ENCODE data around the gene AP2B1. TPM values are rescaled to one million over a fixed set of nuclear protein-coding genes. Genes with fewer than 3 reads are reported as not detected.

Gene AP2B1
- polyA plus RNA-seq, 1 donor (not counting 4 experiments of a cell fraction or from before 2014, with no cell fraction given): 189 TPM

DNA sequence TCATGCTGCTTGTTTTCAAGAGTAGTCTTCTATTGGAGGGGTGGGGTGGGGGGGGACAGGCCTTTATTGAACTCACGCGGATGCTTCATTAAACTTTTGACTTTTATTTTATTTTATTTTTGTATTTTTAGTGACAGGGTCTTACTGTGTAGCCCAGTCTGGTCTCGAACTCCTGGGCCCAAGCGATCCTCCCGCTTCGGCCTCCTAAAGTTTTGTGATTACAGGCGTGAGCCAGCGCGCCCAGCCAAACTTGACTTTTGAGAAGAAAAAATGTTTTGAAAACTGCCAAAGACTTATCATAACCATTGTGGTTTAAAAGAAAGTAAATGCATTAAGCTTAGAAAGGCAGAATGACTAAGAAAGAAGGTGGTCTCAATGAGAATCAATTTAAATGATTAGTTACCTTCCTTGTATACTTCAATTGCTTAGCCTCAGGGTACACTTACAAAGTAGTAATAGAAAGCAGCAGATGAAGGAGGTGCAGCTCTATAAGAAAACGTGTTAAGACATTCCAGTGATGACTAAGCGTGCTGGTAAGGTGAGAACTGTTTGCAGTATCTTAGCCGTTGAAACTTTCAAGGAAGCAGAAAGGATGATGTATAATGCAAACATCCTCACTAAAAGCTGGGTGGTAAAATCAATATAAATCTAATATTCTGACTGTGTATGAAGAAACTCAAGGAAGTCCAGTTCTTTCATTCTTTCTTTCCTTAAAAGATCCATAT is 1.2 kb downstream of the AP2B1 start:
- Histone ChIP-seq H3K27ac (ENCODE audit: control insufficient read depth, insufficient read depth, low read length) (peak overlapping the region; percentile 98), H3K4me1 (ENCODE audit: control insufficient read depth, extremely low read depth, insufficient read depth, low read length) (peaks cover 15% of the 10 kb centered on the region), H3K9ac (ENCODE audit: control insufficient read depth, extremely low read depth, insufficient read depth, low read length) (peak overlapping the region; percentile 99), H3K27me3 (ENCODE audit: control insufficient read depth, extremely low read depth, insufficient read depth, low read length) (no peaks in the 10 kb centered on the region), H4K20me1 (ENCODE audit: control insufficient read depth, extremely low read depth, insufficient read depth, low read length) (peaks cover 7% of the 10 kb centered on the region), H3K9me3 (ENCODE audit: control insufficient read depth, low read depth, low read length) (no peaks in the 10 kb centered on the region), H3K9me1 (ENCODE audit: control insufficient read depth, extremely low read depth, insufficient read depth, low read length) (no peaks in the 10 kb centered on the region), H3K36me3 (ENCODE audit: control insufficient read depth in 2 of 2, extremely low read depth in 1 of 2, insufficient read depth in 2 of 2, low read length in 2 of 2) (no peaks in the 10 kb centered on the region), H3K4me3 (ENCODE audit: control insufficient read depth in 2 of 3, extremely low read depth in 1 of 3, insufficient read depth in 2 of 3, low read depth in 1 of 3, low read length in 3 of 3) (peak overlapping the region; percentile 75 to 96 (median 85)), H3K79me2 (ENCODE audit: control insufficient read depth, insufficient read depth, low read length) (peaks cover 52% of the 10 kb centered on the region), H3K4me2 (ENCODE audit: control insufficient read depth, extremely low read depth, insufficient read depth, low read depth, low read length) (peak overlapping the region; percentile 65), H2AFZ (ENCODE audit: control insufficient read depth, low read length) (no peak overlapping the region)
- dilution Hi-C loops (cut with MboI; ENCODE audit: extremely low pct_ligation_motif_present, low sequenced_read_pairs): no loop called here
- FAIRE-seq: peak; percentile 81
- DNase-seq (ENCODE audit: low read depth, low spot score): peak; percentile 77
- TF ChIP-seq, protein P1, sequence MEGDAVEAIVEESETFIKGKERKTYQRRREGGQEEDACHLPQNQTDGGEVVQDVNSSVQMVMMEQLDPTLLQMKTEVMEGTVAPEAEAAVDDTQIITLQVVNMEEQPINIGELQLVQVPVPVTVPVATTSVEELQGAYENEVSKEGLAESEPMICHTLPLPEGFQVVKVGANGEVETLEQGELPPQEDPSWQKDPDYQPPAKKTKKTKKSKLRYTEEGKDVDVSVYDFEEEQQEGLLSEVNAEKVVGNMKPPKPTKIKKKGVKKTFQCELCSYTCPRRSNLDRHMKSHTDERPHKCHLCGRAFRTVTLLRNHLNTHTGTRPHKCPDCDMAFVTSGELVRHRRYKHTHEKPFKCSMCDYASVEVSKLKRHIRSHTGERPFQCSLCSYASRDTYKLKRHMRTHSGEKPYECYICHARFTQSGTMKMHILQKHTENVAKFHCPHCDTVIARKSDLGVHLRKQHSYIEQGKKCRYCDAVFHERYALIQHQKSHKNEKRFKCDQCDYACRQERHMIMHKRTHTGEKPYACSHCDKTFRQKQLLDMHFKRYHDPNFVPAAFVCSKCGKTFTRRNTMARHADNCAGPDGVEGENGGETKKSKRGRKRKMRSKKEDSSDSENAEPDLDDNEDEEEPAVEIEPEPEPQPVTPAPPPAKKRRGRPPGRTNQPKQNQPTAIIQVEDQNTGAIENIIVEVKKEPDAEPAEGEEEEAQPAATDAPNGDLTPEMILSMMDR (optimal IDR thresholded peaks at IDR 0.05 in 1 of 3, IDR thresholded peaks at IDR 0.05 in 1 of 3, conservative IDR thresholded peaks at IDR 0.05 in 1 of 3; ENCODE audit: extremely low read depth in 1 of 3, insufficient read depth in 2 of 3, low read length in 3 of 3): no peak
- TF ChIP-seq EZH2 (IDR thresholded peaks at IDR 0.05; ENCODE audit: low read length): no peak

DNA sequence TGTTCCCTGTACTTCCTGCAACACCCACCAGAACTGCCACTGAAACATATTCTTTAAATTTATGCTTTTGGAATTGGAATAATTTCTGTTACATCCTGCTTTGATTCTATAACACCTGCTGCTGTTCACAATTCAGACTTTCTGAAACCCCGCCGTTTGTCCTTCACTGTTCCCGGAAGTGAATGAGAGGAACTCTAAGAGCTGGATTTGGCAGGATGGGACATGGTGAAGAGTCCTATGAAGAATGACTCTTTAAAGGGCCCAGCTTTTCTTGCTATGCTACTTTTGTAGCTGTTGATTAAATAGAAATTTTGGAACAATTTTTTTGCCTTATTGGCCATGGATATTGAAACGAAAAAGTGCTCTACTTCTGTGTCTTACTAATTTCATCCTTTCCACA is 8.9 kb downstream of the AP2B1 start:
- Histone ChIP-seq H3K4me2 (ENCODE audit: control insufficient read depth, extremely low read depth, insufficient read depth, low read depth, low read length) (no peak overlapping the region), H3K27me3 (ENCODE audit: control insufficient read depth, extremely low read depth, insufficient read depth, low read length) (no peaks in the 10 kb centered on the region), H4K20me1 (ENCODE audit: control insufficient read depth, extremely low read depth, insufficient read depth, low read length) (no peaks in the 10 kb centered on the region), H3K79me2 (ENCODE audit: control insufficient read depth, insufficient read depth, low read length) (peaks cover 78% of the 10 kb centered on the region), H3K27ac (ENCODE audit: control insufficient read depth, insufficient read depth, low read length) (no peak overlapping the region), H3K36me3 (ENCODE audit: control insufficient read depth in 2 of 2, extremely low read depth in 1 of 2, insufficient read depth in 2 of 2, low read length in 2 of 2) (peaks cover 10 to 14% of the 10 kb centered on the region in 2 experiments), H3K9me1 (ENCODE audit: control insufficient read depth, extremely low read depth, insufficient read depth, low read length) (no peaks in the 10 kb centered on the region), H3K4me3 (ENCODE audit: control insufficient read depth in 2 of 3, extremely low read depth in 1 of 3, insufficient read depth in 2 of 3, low read depth in 1 of 3, low read length in 3 of 3) (no peak overlapping the region), H2AFZ (ENCODE audit: control insufficient read depth, low read length) (no peak overlapping the region), H3K9ac (ENCODE audit: control insufficient read depth, extremely low read depth, insufficient read depth, low read length) (no peak overlapping the region), H3K9me3 (ENCODE audit: control insufficient read depth, low read depth, low read length) (no peaks in the 10 kb centered on the region), H3K4me1 (ENCODE audit: control insufficient read depth, extremely low read depth, insufficient read depth, low read length) (no peaks in the 10 kb centered on the region)
- dilution Hi-C loops (cut with MboI; ENCODE audit: extremely low pct_ligation_motif_present, low sequenced_read_pairs): no loop called here
- no peak for DNase-seq (ENCODE audit: low read depth, low spot score)
- no peak for FAIRE-seq
- TF ChIP-seq, protein P1 (optimal IDR thresholded peaks at IDR 0.05 in 1 of 3, IDR thresholded peaks at IDR 0.05 in 1 of 3, conservative IDR thresholded peaks at IDR 0.05 in 1 of 3; ENCODE audit: extremely low read depth in 1 of 3, insufficient read depth in 2 of 3, low read length in 3 of 3): no peak
- no peak for TF ChIP-seq EZH2 (IDR thresholded peaks at IDR 0.05; ENCODE audit: low read length)
